Suprapubic skin (tissue), 4 donors: ENCODE results near the gene SMC3.

ENCODE experiments used
- CTCF ChIP-seq, 2 donors: fragments of 200-600 bp in 1 of 2; fragments of 450-650 bp in 1 of 2; sonication (generic) in 1 of 2; IDR thresholded peaks; one replicate each; pipeline ENCODE4 v1.5.1; 2016 to 2019; ENCODE audit warnings: antibody characterized with exemption in 2 of 2, mild to moderate bottlenecking in 1 of 2, moderate library complexity in 1 of 2
- POLR2A ChIP-seq, 2 donors: fragments of 450-650 bp; IDR thresholded peaks; one replicate each; pipeline ENCODE4 v1.6.1; 2017; ENCODE audit warnings: antibody characterized with exemption in 2 of 2, mild to moderate bottlenecking in 2 of 2, moderate library complexity in 2 of 2
- POLR2AphosphoS5 ChIP-seq, 3 donors: sonication (generic); formaldehyde crosslinking; IDR thresholded peaks; one replicate each; pipeline ENCODE4 v1.6.1; 2017; ENCODE audit warnings: antibody characterized with exemption in 3 of 3

- no peak for TF ChIP-seq CTCF (IDR thresholded peaks at IDR 0.05)
- TF ChIP-seq POLR2A (IDR thresholded peaks at IDR 0.05) = no peak
- no peak for TF ChIP-seq POLR2AphosphoS5 (IDR thresholded peaks at IDR 0.05)
Measured at GRCh38 chr10:110634527-110635209, 67.2 kb downstream of the SMC3 start.
